Bronchial epithelial cell (primary cell): ENCODE data around the gene KRT82. TPM values are rescaled to one million over a fixed set of nuclear protein-coding genes. Genes with fewer than 3 reads are reported as not detected.

ENCODE experiments used
- DNase-seq: peaks from one replicate; pipeline ENCODE4 v3.0.0-alpha.2; 2010; ENCODE audit warnings: low read depth
- FAIRE-seq: peaks from 2 replicates; lab custom pipeline; 2011; peaks lifted over from hg19 to GRCh38; lab: Jason Lieb, UNC
- H3K27me3 ChIP-seq: 2 replicates; pipeline ENCODE4 v1.5.1; 2011; ENCODE audit warnings: low read length; ENCODE audit not compliant: control insufficient read depth, insufficient read depth
- H3K36me3 ChIP-seq: 2 replicates; pipeline ENCODE4 v1.5.1; 2011; ENCODE audit warnings: low read length; ENCODE audit not compliant: control insufficient read depth, insufficient read depth
- H3K4me3 ChIP-seq: 2 replicates; pipeline ENCODE4 v1.5.1; 2011; ENCODE audit warnings: mild to moderate bottlenecking, low read depth, low read length, control low read depth
- CTCF ChIP-seq: IDR thresholded peaks from 2 replicates; pipeline ENCODE4 v1.5.1; 2011; ENCODE audit warnings: mild to moderate bottlenecking, moderate library complexity, low read length, control low read depth, inconsistent platforms; ENCODE audit not compliant: insufficient read depth, severe bottlenecking
- total RNA-seq: library from RNA; depleted of rRNA; stranded (reverse); fragments of >200 nt; gene quantifications from 2 replicates; pipeline ENCODE4 v1.2.1, GENCODE V29; 2014

The KRT82 gene
- total RNA-seq, 1 donor from 2014 or later: not detected

GRCh38 chr12:52417740-52418139, 11.6 kb upstream of the KRT82 start:
- H3K36me3 ChIP-seq: no peaks in the 10 kb centered on the region
- no peak for DNase-seq
- no peak overlapping the region for H3K4me3 ChIP-seq
- TF ChIP-seq CTCF: no peak
- H3K27me3 ChIP-seq: no peaks in the 10 kb centered on the region
- peak; percentile 28 for FAIRE-seq

DNA sequence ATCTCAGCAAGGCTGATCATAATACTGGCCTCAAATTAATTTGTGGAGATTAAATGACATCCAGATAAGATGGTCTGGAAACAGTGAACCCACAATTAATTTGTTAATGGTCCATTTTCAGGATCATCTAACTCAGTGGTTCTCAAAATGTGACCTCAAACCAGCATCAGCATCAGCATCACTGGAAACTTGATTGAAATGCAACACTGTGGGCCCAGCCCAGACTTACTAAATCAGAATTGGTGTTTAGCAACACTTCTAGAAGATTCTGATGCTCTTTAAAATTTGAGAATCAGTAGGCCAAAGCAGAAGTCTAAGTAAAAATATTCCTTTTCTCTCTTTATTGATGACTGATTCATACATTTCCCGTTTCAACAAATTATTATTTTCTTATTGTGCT, 10.7 kb upstream of the KRT82 start:
- Histone ChIP-seq H3K36me3 (no peaks in the 10 kb centered on the region), H3K4me3 (no peak overlapping the region), H3K27me3 (no peaks in the 10 kb centered on the region)
- no peak for FAIRE-seq
- TF ChIP-seq CTCF: no peak
- DNase-seq: no peak

GRCh38 chr12:52415870-52416750, 10.0 kb upstream of the KRT82 start:
- Histone ChIP-seq H3K27me3 (no peaks in the 10 kb centered on the region), H3K36me3 (no peaks in the 10 kb centered on the region), H3K4me3 (no peak overlapping the region)
- peak; percentile 97 for DNase-seq
- peak; percentile 96 for FAIRE-seq
- no peak for TF ChIP-seq CTCF

DNA sequence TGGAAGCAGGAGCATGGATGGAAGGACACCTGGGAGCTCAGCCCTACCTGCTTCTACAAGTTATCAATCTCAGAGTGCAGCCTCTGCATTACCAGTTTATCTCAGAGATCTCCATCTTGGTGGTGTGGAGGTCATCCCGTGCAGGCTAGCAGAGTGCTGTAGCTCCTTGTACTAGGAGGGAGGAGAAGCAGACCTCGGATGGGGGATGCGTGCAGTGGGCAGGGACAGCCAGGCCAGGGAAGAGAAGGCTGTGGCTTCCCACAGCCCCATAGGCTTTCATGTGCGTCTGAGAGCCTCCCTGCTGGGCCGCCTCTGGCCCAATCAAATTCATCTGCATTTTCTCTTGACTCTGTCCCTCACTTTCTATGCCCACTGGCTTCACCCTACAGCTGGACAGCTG, 8.8 kb upstream of the KRT82 start:
- peak; percentile 88 for FAIRE-seq
- TF ChIP-seq CTCF: no peak

GRCh38 chr12:52413782-52414345, 7.7 kb upstream of the KRT82 start:
- Histone ChIP-seq H3K27me3 (no peaks in the 10 kb centered on the region), H3K4me3 (no peak overlapping the region), H3K36me3 (no peaks in the 10 kb centered on the region)
- TF ChIP-seq CTCF: no peak
- FAIRE-seq: no peak
- no peak for DNase-seq

More for the DNA sequence above, 8.8 kb upstream of the KRT82 start:
- Histone ChIP-seq H3K4me3 (no peak overlapping the region), H3K36me3 (no peaks in the 10 kb centered on the region), H3K27me3 (no peaks in the 10 kb centered on the region)
- DNase-seq: no peak
